Small intestine (tissue), 7 donors: ENCODE results near the gene LTB4R. TPM values are rescaled to one million over a fixed set of nuclear protein-coding genes. Genes with fewer than 3 reads are reported as not detected.
"Not testable (repeated sequence)": the region's sequence is repeated elsewhere in the genome, so short reads cannot be mapped to it uniquely, and the experiment has no call there.

Experiments
- DNase-seq, 2 donors: peaks; one replicate each; pipeline versions ENCODE4 v3.0.0 to v3.0.0-alpha.2; 2013
- FAIRE-seq: peaks from 2 replicates; lab custom pipeline; 2012; peaks lifted over from hg19 to GRCh38; lab: Jason Lieb, UNC
- H3K27ac ChIP-seq, 3 donors: one replicate each; pipeline ENCODE4 v1.5.1; 2013; ENCODE audit warnings: low read length in 2 of 3, mild to moderate bottlenecking in 2 of 3, control low read depth in 1 of 3, inconsistent platforms in 1 of 3, low read depth in 1 of 3, moderate library complexity in 1 of 3
- H3K27me3 ChIP-seq, 3 donors: one replicate each; pipeline ENCODE4 v1.6.1; 2013; ENCODE audit warnings: low read length in 3 of 3, inconsistent platforms in 1 of 3; ENCODE audit not compliant: control insufficient read depth in 3 of 3, insufficient read depth in 3 of 3
- H3K36me3 ChIP-seq, 3 donors: one replicate each; pipeline ENCODE4 v1.6.1; 2013; ENCODE audit warnings: low read length in 3 of 3, inconsistent platforms in 1 of 3, low read depth in 1 of 3, mild to moderate bottlenecking in 1 of 3, moderate library complexity in 1 of 3; ENCODE audit not compliant: control insufficient read depth in 3 of 3, insufficient read depth in 2 of 3
- H3K4me1 ChIP-seq, 3 donors: one replicate each; pipeline ENCODE4 v1.6.1; 2013; ENCODE audit warnings: low read length in 2 of 3, inconsistent platforms in 1 of 3, low read depth in 1 of 3, mild to moderate bottlenecking in 1 of 3, moderate library complexity in 1 of 3; ENCODE audit not compliant: control insufficient read depth in 3 of 3, insufficient read depth in 2 of 3
- H3K4me3 ChIP-seq, 3 donors: one replicate each; pipeline ENCODE4 v1.5.1; 2013; ENCODE audit warnings: low read length in 3 of 3, control low read depth in 1 of 3, inconsistent platforms in 1 of 3, low read depth in 1 of 3, mild to moderate bottlenecking in 1 of 3, moderate library complexity in 1 of 3
- H3K9me3 ChIP-seq, 2 donors: one replicate each; pipeline ENCODE4 v1.6.1; 2013; ENCODE audit warnings: low read depth in 1 of 2, low read length in 1 of 2; ENCODE audit not compliant: control insufficient read depth in 2 of 2, insufficient read depth in 1 of 2
- WGBS, 3 donors: extraction: QIAGEN DNeasy Blood & Tissue Kit; methylation state at CpG; one replicate each; pipeline ENCODE4 v1.1.7; 2013; 5-methylcytosine and 5-hydroxymethylcytosine counted together
- polyA plus RNA-seq, 4 donors: library from polyadenylated mRNA; stranded (reverse) in 3 of 4; unstranded in 1 of 4; fragments of 200-250 nt in 3 of 4; fragments of 120-200 nt in 1 of 4; gene quantifications; one replicate each; pipeline versions ENCODE4 v1.2.1 to v1.2.3, GENCODE V29; 2013
- donor health status: healthy with polysubstance abuse.
- donor health status: control.
- donor health status: control.
- donor health status: Bipolar disorder and iron deficiency.
- donor health status: healthy.

Gene LTB4R
- polyA plus RNA-seq, 4 donors: 5.1 to 37.0 (median 15.8) TPM

GRCh38 chr14:24327914-24328313 is 16.6 kb downstream of the LTB4R start:
- DNase-seq, H3K4me3 ChIP-seq, H3K27ac ChIP-seq, H3K36me3 ChIP-seq, H3K9me3 ChIP-seq, FAIRE-seq: not testable (repeated sequence)
- Histone ChIP-seq H3K27me3 (peaks cover 0 to 27% (median 0%) of the 10 kb centered on the region in 3 donors), H3K4me1 (peaks cover 0 to 14% (median 6%) of the 10 kb centered on the region in 3 donors)
- WGBS, 3 donors: 1 to 7% (median 4%) methylated on average over 9 of the region's 9 CpGs

GRCh38 chr14:24329073-24329663 is 17.9 kb downstream of the LTB4R start:
- peaks cover 0 to 39% (median 0%) of the 10 kb centered on the region in 3 donors for H3K27me3 ChIP-seq
- DNase-seq (no peak), FAIRE-seq (no peak)
- H3K9me3 ChIP-seq: no peaks in the 10 kb centered on the region
- 85 to 88% (median 88%) methylated on average over 12 of the region's 12 CpGs for WGBS, 3 donors
- peaks cover 0 to 24% (median 11%) of the 10 kb centered on the region in 3 donors for H3K4me1 ChIP-seq
- peak overlapping the region in 1 of 3 donors; percentile 35 for H3K27ac ChIP-seq
- H3K36me3 ChIP-seq: no peaks in the 10 kb centered on the region
- no peak overlapping the region for H3K4me3 ChIP-seq

- H3K4me3 ChIP-seq: no peak overlapping the region
- H3K27me3 ChIP-seq: peaks cover 0 to 44% (median 0%) of the 10 kb centered on the region in 3 donors
- FAIRE-seq (no peak), DNase-seq (peak in 1 of 2 donors; percentile 52)
- H3K27ac ChIP-seq: peak overlapping the region in 1 of 3 donors; percentile 22
- no peaks in the 10 kb centered on the region for H3K36me3 ChIP-seq
- H3K9me3 ChIP-seq: no peaks in the 10 kb centered on the region
- peaks cover 0 to 29% (median 15%) of the 10 kb centered on the region in 3 donors for H3K4me1 ChIP-seq
- WGBS, 3 donors: 52 to 66% (median 59%) methylated on average over 9 of the region's 9 CpGs
These were observed 18.4 kb downstream of the LTB4R start for GRCh38 chr14:24329736-24330135.

GRCh38 chr14:24330973-24331674 is 19.8 kb downstream of the LTB4R start:
- Histone ChIP-seq H3K36me3 (peaks cover 0 to 7% (median 0%) of the 10 kb centered on the region in 3 donors), H3K4me1 (peaks cover 0 to 33% (median 15%) of the 10 kb centered on the region in 3 donors), H3K27me3 (peaks cover 0 to 58% (median 0%) of the 10 kb centered on the region in 3 donors), H3K9me3 (no peaks in the 10 kb centered on the region), H3K27ac (no peak overlapping the region), H3K4me3 (no peak overlapping the region)
- FAIRE-seq (no peak), DNase-seq (no peak)
- WGBS, 3 donors: 90 to 94% (median 90%) methylated on average over 10 of the region's 10 CpGs

GRCh38 chr14:24331731-24332267 is 20.5 kb downstream of the LTB4R start:
- WGBS, 3 donors: 40 to 56% (median 53%) methylated on average over 26 of the region's 26 CpGs
- Histone ChIP-seq H3K27me3 (peaks cover 0 to 59% (median 0%) of the 10 kb centered on the region in 3 donors), H3K9me3 (no peaks in the 10 kb centered on the region), H3K27ac (peak overlapping the region in 1 of 3 donors; percentile 12), H3K36me3 (peaks cover 0 to 12% (median 3%) of the 10 kb centered on the region in 3 donors), H3K4me3 (no peak overlapping the region), H3K4me1 (peaks cover 0 to 33% (median 15%) of the 10 kb centered on the region in 3 donors)
- no peak for FAIRE-seq
- DNase-seq: no peak

GRCh38 chr14:24332268-24332993 is 21.1 kb downstream of the LTB4R start:
- Histone ChIP-seq H3K4me3 (peak overlapping the region in 2 of 3 donors; percentile 34 to 35), H3K27me3 (peaks cover 0 to 59% (median 0%) of the 10 kb centered on the region in 3 donors), H3K36me3 (peaks cover 0 to 18% (median 7%) of the 10 kb centered on the region in 3 donors), H3K27ac (peak overlapping the region in 1 of 3 donors; percentile 55), H3K4me1 (peaks cover 0 to 33% (median 15%) of the 10 kb centered on the region in 3 donors), H3K9me3 (no peaks in the 10 kb centered on the region)
- WGBS, 3 donors: 6 to 13% (median 7%) methylated on average over 53 to 56 of the region's 56 CpGs
- FAIRE-seq: no peak
- peak; percentile 84 to 88 for DNase-seq

GRCh38 chr14:24334431-24335291 is 23.4 kb downstream of the LTB4R start, which contains the start of gene ADCY4:
TSS of gene ADCY4 (minus strand) at chr14:24335071. CDS start at chr14:24334652, 419 bp downstream.
- WGBS, 3 donors: 5 to 10% (median 6%) methylated on average over 44 to 65 of the region's 65 CpGs
- DNase-seq: peak in 1 of 2 donors; percentile 39
- Histone ChIP-seq H3K4me1 (peaks cover 4 to 39% (median 24%) of the 10 kb centered on the region in 3 donors), H3K9me3 (no peaks in the 10 kb centered on the region), H3K27me3 (peaks cover 0 to 63% (median 0%) of the 10 kb centered on the region in 3 donors), H3K27ac (peak within 1 kb of the TSS in 1 of 3 donors; percentile 69), H3K4me3 (peak within 1 kb of the TSS; percentile 16 to 34 (median 33)), H3K36me3 (peaks cover 0 to 32% (median 7%) of the 10 kb centered on the region in 3 donors)
- FAIRE-seq: no peak
